CD4-positive, alpha-beta T cell (primary cell): ENCODE results near the gene UQCRQ. TPM values are rescaled to one million over a fixed set of nuclear protein-coding genes. Genes with fewer than 3 reads are reported as not detected.
A peak's percentile ranks its signal among the peaks of the same experiment; 100 is the strongest.

Experiments used
- ATAC-seq: fragments of 200-7000 bp; cut with Tn5 transposase; one replicate; pipeline ENCODE4 v1.10.0; 2022; ENCODE audit warnings: mild to moderate bottlenecking; ENCODE audit not compliant: poor library complexity
- CTCF ChIA-PET: fragments of 350-600 bp; sonication (Branson Sonifier 250); formaldehyde crosslinking; loops from one replicate; lab custom pipeline; 2021; ENCODE audit warnings: antibody characterized with exemption, inconsistent platforms; lab: Charles Lee
- POLR2A ChIA-PET: fragments of 350-600 bp; sonication (Branson Sonifier 250); formaldehyde crosslinking; loops from one replicate; lab custom pipeline; 2021; ENCODE audit warnings: antibody characterized with exemption, inconsistent platforms; lab: Charles Lee
- DNase-seq, 14 experiments: peaks; one replicate each; pipeline ENCODE4 v3.0.0-alpha.2; 2013 to 2020; ENCODE audit warnings: mixed read lengths in 2 of 14
- H3K27ac ChIP-seq, 2 donors: one replicate each; pipeline versions ENCODE4 v1.5.1 to v1.7.0; 2013; ENCODE audit warnings: low read length in 2 of 2, low read depth in 1 of 2, mild to moderate bottlenecking in 1 of 2
- H3K27me3 ChIP-seq, 2 experiments: 1 replicate in 1 of 2; 2 replicates in 1 of 2; pipeline versions ENCODE4 v1.6.1 to v1.7.0; 2013; ENCODE audit warnings: low read length in 2 of 2, control low read depth in 1 of 2, mild to moderate bottlenecking in 1 of 2, moderate library complexity in 1 of 2; ENCODE audit not compliant: insufficient read depth in 2 of 2, control insufficient read depth in 1 of 2
- H3K36me3 ChIP-seq: one replicate; pipeline ENCODE4 v1.6.1; 2013; ENCODE audit warnings: low read length, control low read depth; ENCODE audit not compliant: insufficient read depth
- H3K4me1 ChIP-seq: one replicate; pipeline ENCODE4 v1.6.1; 2013; ENCODE audit warnings: low read length, control low read depth; ENCODE audit not compliant: insufficient read depth
- H3K4me3 ChIP-seq: one replicate; pipeline ENCODE4 v1.5.1; 2013; ENCODE audit warnings: mild to moderate bottlenecking, low read length, moderate library complexity
- H3K9me3 ChIP-seq, 2 experiments: 1 replicate in 1 of 2; 2 replicates in 1 of 2; pipeline versions ENCODE4 v1.6.1 to v1.7.0; 2013; ENCODE audit warnings: low read length in 2 of 2, mild to moderate bottlenecking in 2 of 2, control low read depth in 1 of 2, moderate library complexity in 1 of 2; ENCODE audit not compliant: control insufficient read depth in 1 of 2, insufficient read depth in 1 of 2
- H3K27ac Mint-ChIP-seq: one replicate; pipeline ENCODE4 v1.8.0; 2020; ENCODE audit warnings: mixed read lengths
- H3K27me3 Mint-ChIP-seq: one replicate; pipeline ENCODE4 v1.8.0; 2021; ENCODE audit warnings: mixed read lengths
- H3K36me3 Mint-ChIP-seq: one replicate; pipeline ENCODE4 v1.8.0; 2021; ENCODE audit warnings: low read depth, mixed read lengths
- H3K4me1 Mint-ChIP-seq: one replicate; pipeline ENCODE4 v1.8.0; 2021; ENCODE audit warnings: low read depth, mixed read lengths
- H3K4me3 Mint-ChIP-seq: one replicate; pipeline ENCODE4 v1.8.0; 2020; ENCODE audit warnings: mild to moderate bottlenecking, mixed read lengths
- H3K9me3 Mint-ChIP-seq: one replicate; pipeline ENCODE4 v1.8.0; 2020; ENCODE audit warnings: mixed read lengths
- CTCF ChIP-seq: fragments of 200-600 bp; IDR thresholded peaks from one replicate; pipeline ENCODE4 v1.8.0; 2022; ENCODE audit warnings: antibody characterized with exemption, mild to moderate bottlenecking
- intact Hi-C, 2 experiments: fragments of 100-400 bp; cut with DNase I in 1 of 2; cut with micrococcal nuclease in 1 of 2; formaldehyde crosslinking; loops; one replicate each; pipeline versions ENCODE4 v1.15.1 to v1.9.0; 2023 to 2025; cut with DNase I, micrococcal nuclease
- total RNA-seq, 174 experiments: library from RNA in 2 of 174; stranded (reverse) in 2 of 174; gene quantifications; one replicate each; pipeline ENCODE4 v1.2.3 and lab custom pipeline; 2021 to 2026

UQCRQ gene
- total RNA-seq, 2 experiments from 2014 or later, result 119 to 132 TPM

GRCh38 chr5:132886064-132886823, 19.8 kb downstream of the UQCRQ start:
- Mint-ChIP-seq H3K36me3 (peaks cover 89% of the 10 kb centered on the region), H3K4me1 (no peaks in the 10 kb centered on the region), H3K27ac (peak overlapping the region; percentile 36), H3K9me3 (no peaks in the 10 kb centered on the region), H3K4me3 (no peak overlapping the region), H3K27me3 (no peaks in the 10 kb centered on the region)
- ATAC-seq, result no peak
- H3K4me3 ChIP-seq, result no peak overlapping the region
- H3K27ac ChIP-seq, result no peak overlapping the region
- no peak for DNase-seq
- CTCF ChIA-PET, result interaction anchor here (0.8 kb wide), 1 partner anchor 10 kb away, joined by 3 read pairs; no protein-coding TSS in a partner anchor
- H3K9me3 ChIP-seq, result no peaks in the 10 kb centered on the region
- POLR2A ChIA-PET, result no interaction called here
- no peaks in the 10 kb centered on the region for H3K4me1 ChIP-seq
- no peak for TF ChIP-seq CTCF
- intact Hi-C loops, result no loop called here
- H3K36me3 ChIP-seq, result peaks cover 79% of the 10 kb centered on the region
- H3K27me3 ChIP-seq, result no peaks in the 10 kb centered on the region

GRCh38 chr5:132887283-132887682, 20.8 kb downstream of the UQCRQ start:
- H3K4me1 Mint-ChIP-seq, result no peaks in the 10 kb centered on the region
- ATAC-seq (no peak), DNase-seq (no peak)
- H3K36me3 Mint-ChIP-seq, result peaks cover 89% of the 10 kb centered on the region
- Histone ChIP-seq H3K27me3 (no peaks in the 10 kb centered on the region), H3K4me3 (no peak overlapping the region), H3K36me3 (peaks cover 79% of the 10 kb centered on the region), H3K4me1 (no peaks in the 10 kb centered on the region), H3K9me3 (no peaks in the 10 kb centered on the region), H3K27ac (no peak overlapping the region)
- H3K27me3 Mint-ChIP-seq, result no peaks in the 10 kb centered on the region
- no peaks in the 10 kb centered on the region for H3K9me3 Mint-ChIP-seq
- POLR2A ChIA-PET, result no interaction called here
- intact Hi-C loops, result no loop called here
- CTCF ChIA-PET, result no interaction called here
- TF ChIP-seq CTCF, result no peak
- no peak overlapping the region for H3K4me3 Mint-ChIP-seq
- peak overlapping the region; percentile 36 for H3K27ac Mint-ChIP-seq

DNA sequence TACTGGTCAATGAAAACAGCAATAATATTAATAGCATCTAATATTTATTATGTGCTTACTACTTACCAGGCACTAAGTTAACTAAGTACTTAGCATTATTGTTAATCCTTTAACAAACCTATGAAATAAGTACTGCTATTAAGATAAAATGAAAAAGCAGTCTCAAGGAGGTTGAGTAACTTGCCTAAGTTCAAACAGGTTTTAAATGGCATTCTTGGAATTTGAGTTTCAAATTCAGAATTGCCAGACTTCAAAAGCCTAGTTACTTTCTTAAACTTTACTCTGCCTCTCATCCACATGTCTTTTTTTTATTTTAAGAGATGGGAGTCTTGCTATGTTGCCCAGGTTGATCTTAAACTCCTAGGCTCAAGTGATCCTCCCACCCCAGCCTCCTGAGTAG, 23.1 kb downstream of the UQCRQ start:
- POLR2A ChIA-PET, result no interaction called here
- Histone ChIP-seq H3K27ac (no peak overlapping the region), H3K27me3 (no peaks in the 10 kb centered on the region), H3K4me1 (no peaks in the 10 kb centered on the region), H3K36me3 (peaks cover 85% of the 10 kb centered on the region), H3K4me3 (no peak overlapping the region), H3K9me3 (no peaks in the 10 kb centered on the region)
- DNase-seq, result no peak
- TF ChIP-seq CTCF, result no peak
- H3K4me1 Mint-ChIP-seq, result no peaks in the 10 kb centered on the region
- no peaks in the 10 kb centered on the region for H3K27me3 Mint-ChIP-seq
- CTCF ChIA-PET, result no interaction called here
- H3K36me3 Mint-ChIP-seq, result peaks cover 86% of the 10 kb centered on the region
- H3K27ac Mint-ChIP-seq, result no peak overlapping the region
- H3K4me3 Mint-ChIP-seq, result no peak overlapping the region
- intact Hi-C loops, result no loop called here
- no peak for ATAC-seq
- no peaks in the 10 kb centered on the region for H3K9me3 Mint-ChIP-seq
